ENCODE data around the gene CLINT1. TPM values are rescaled to one million over a fixed set of nuclear protein-coding genes. Genes with fewer than 3 reads are reported as not detected.

CLINT1 gene
- total RNA-seq, 3 donors from 2014 or later: 90.0 to 99.1 (median 92.5) TPM

GRCh38 chr5:157845914-157846598, 12.9 kb downstream of the CLINT1 start:
- Mint-ChIP-seq H3K36me3 (ENCODE audit: insufficient read depth) (peaks cover 20% of the 10 kb centered on the region), H3K4me1 (ENCODE audit: low read depth) (peaks cover 23% of the 10 kb centered on the region), H3K4me3 (no peak overlapping the region), H3K27me3 (ENCODE audit: low read depth) (no peaks in the 10 kb centered on the region), H3K9me3 (no peaks in the 10 kb centered on the region)
- DNase-seq: no peak
- ATAC-seq: no peak

GRCh38 chr5:157842787-157843186, 16.2 kb downstream of the CLINT1 start:
- DNase-seq (no peak), ATAC-seq (no peak)
- Mint-ChIP-seq H3K36me3 (ENCODE audit: insufficient read depth) (peaks cover 16% of the 10 kb centered on the region), H3K27me3 (ENCODE audit: low read depth) (no peaks in the 10 kb centered on the region), H3K9me3 (no peaks in the 10 kb centered on the region), H3K4me3 (no peak overlapping the region), H3K4me1 (ENCODE audit: low read depth) (peaks cover 23% of the 10 kb centered on the region)

- DNase-seq (no peak), ATAC-seq (no peak)
- H3K27me3 Mint-ChIP-seq (ENCODE audit: low read depth): no peaks in the 10 kb centered on the region
- H3K4me3 Mint-ChIP-seq: no peak overlapping the region
- H3K36me3 Mint-ChIP-seq (ENCODE audit: insufficient read depth): peaks cover 12% of the 10 kb centered on the region
- H3K4me1 Mint-ChIP-seq (ENCODE audit: low read depth): peaks cover 23% of the 10 kb centered on the region
- H3K9me3 Mint-ChIP-seq: no peaks in the 10 kb centered on the region
Observed at GRCh38 chr5:157842185-157842584, 16.8 kb downstream of the CLINT1 start.

- H3K27me3 Mint-ChIP-seq (ENCODE audit: low read depth): no peaks in the 10 kb centered on the region
- H3K4me3 Mint-ChIP-seq: no peak overlapping the region
- ATAC-seq: no peak
- H3K9me3 Mint-ChIP-seq: no peaks in the 10 kb centered on the region
- peaks cover 8% of the 10 kb centered on the region for H3K36me3 Mint-ChIP-seq (ENCODE audit: insufficient read depth)
- peaks cover 29% of the 10 kb centered on the region for H3K4me1 Mint-ChIP-seq (ENCODE audit: low read depth)
- DNase-seq: no peak
Observed at GRCh38 chr5:157839157-157839795, 19.7 kb downstream of the CLINT1 start.

- H3K36me3 Mint-ChIP-seq (ENCODE audit: insufficient read depth): peaks cover 8% of the 10 kb centered on the region
- no peaks in the 10 kb centered on the region for H3K27me3 Mint-ChIP-seq (ENCODE audit: low read depth)
- H3K4me1 Mint-ChIP-seq (ENCODE audit: low read depth): peaks cover 38% of the 10 kb centered on the region
- ATAC-seq (no peak), DNase-seq (no peak)
- H3K9me3 Mint-ChIP-seq: no peaks in the 10 kb centered on the region
- H3K4me3 Mint-ChIP-seq: no peak overlapping the region
Observed at GRCh38 chr5:157836121-157836753, 22.7 kb downstream of the CLINT1 start.

GRCh38 chr5:157835041-157835440, 23.9 kb downstream of the CLINT1 start:
- Mint-ChIP-seq H3K4me1 (ENCODE audit: low read depth) (peaks cover 39% of the 10 kb centered on the region), H3K9me3 (no peaks in the 10 kb centered on the region), H3K4me3 (no peak overlapping the region), H3K27me3 (ENCODE audit: low read depth) (no peaks in the 10 kb centered on the region), H3K36me3 (ENCODE audit: insufficient read depth) (peaks cover 8% of the 10 kb centered on the region)
- DNase-seq (no peak), ATAC-seq (no peak)

- no peaks in the 10 kb centered on the region for H3K27me3 Mint-ChIP-seq (ENCODE audit: low read depth)
Observed at GRCh38 chr5:157828944-157829639, 29.9 kb downstream of the CLINT1 start.

GRCh38 chr5:157828105-157828943, 30.6 kb downstream of the CLINT1 start:
- H3K27me3 Mint-ChIP-seq (ENCODE audit: low read depth): no peaks in the 10 kb centered on the region
- H3K4me3 Mint-ChIP-seq: no peak overlapping the region
- ATAC-seq (no peak), DNase-seq (no peak)
- H3K36me3 Mint-ChIP-seq (ENCODE audit: insufficient read depth): peaks cover 3% of the 10 kb centered on the region
- no peaks in the 10 kb centered on the region for H3K9me3 Mint-ChIP-seq
- H3K4me1 Mint-ChIP-seq (ENCODE audit: low read depth): peaks cover 47% of the 10 kb centered on the region

More at GRCh38 chr5:157828944-157829639, 29.9 kb downstream of the CLINT1 start:
- H3K4me1 Mint-ChIP-seq (ENCODE audit: low read depth): peaks cover 50% of the 10 kb centered on the region
- H3K4me3 Mint-ChIP-seq: no peak overlapping the region
- H3K36me3 Mint-ChIP-seq (ENCODE audit: insufficient read depth): peaks cover 3% of the 10 kb centered on the region
- DNase-seq: no peak
- no peak for ATAC-seq
- H3K9me3 Mint-ChIP-seq: no peaks in the 10 kb centered on the region

- Mint-ChIP-seq H3K36me3 (ENCODE audit: insufficient read depth) (peaks cover 5% of the 10 kb centered on the region), H3K9me3 (peaks cover 1% of the 10 kb centered on the region), H3K4me1 (ENCODE audit: low read depth) (peaks cover 46% of the 10 kb centered on the region), H3K4me3 (no peak overlapping the region), H3K27me3 (ENCODE audit: low read depth) (no peaks in the 10 kb centered on the region)
- DNase-seq (no peak), ATAC-seq (no peak)
Observed at GRCh38 chr5:157827423-157827822, 31.5 kb downstream of the CLINT1 start.

- no peak for ATAC-seq
- no peaks in the 10 kb centered on the region for H3K27me3 Mint-ChIP-seq (ENCODE audit: low read depth)
Observed at GRCh38 chr5:157823655-157824054, 35.3 kb downstream of the CLINT1 start.

GRCh38 chr5:157821822-157822622, 36.9 kb downstream of the CLINT1 start:
- peak; percentile 89 to 90 for ATAC-seq
- Mint-ChIP-seq H3K4me3 (no peak overlapping the region), H3K36me3 (ENCODE audit: insufficient read depth) (peaks cover 13% of the 10 kb centered on the region), H3K9me3 (peaks cover 4% of the 10 kb centered on the region), H3K4me1 (ENCODE audit: low read depth) (peaks cover 46% of the 10 kb centered on the region), H3K27me3 (ENCODE audit: low read depth) (no peaks in the 10 kb centered on the region)
- no peak for DNase-seq

More at GRCh38 chr5:157823655-157824054, 35.3 kb downstream of the CLINT1 start:
- no peak for DNase-seq
- peaks cover 8% of the 10 kb centered on the region for H3K36me3 Mint-ChIP-seq (ENCODE audit: insufficient read depth)
- no peak overlapping the region for H3K4me3 Mint-ChIP-seq
- peaks cover 4% of the 10 kb centered on the region for H3K9me3 Mint-ChIP-seq
- peaks cover 53% of the 10 kb centered on the region for H3K4me1 Mint-ChIP-seq (ENCODE audit: low read depth)

GRCh38 chr5:157821405-157821804, 37.5 kb downstream of the CLINT1 start:
- DNase-seq (no peak), ATAC-seq (peak; percentile 34 to 59)
- peaks cover 4% of the 10 kb centered on the region for H3K9me3 Mint-ChIP-seq
- H3K4me1 Mint-ChIP-seq (ENCODE audit: low read depth): peaks cover 43% of the 10 kb centered on the region
- no peak overlapping the region for H3K4me3 Mint-ChIP-seq
- H3K36me3 Mint-ChIP-seq (ENCODE audit: insufficient read depth): peaks cover 13% of the 10 kb centered on the region
- no peaks in the 10 kb centered on the region for H3K27me3 Mint-ChIP-seq (ENCODE audit: low read depth)

- Mint-ChIP-seq H3K36me3 (ENCODE audit: insufficient read depth) (peaks cover 13% of the 10 kb centered on the region), H3K9me3 (peaks cover 4% of the 10 kb centered on the region), H3K4me1 (ENCODE audit: low read depth) (peaks cover 38% of the 10 kb centered on the region), H3K27me3 (ENCODE audit: low read depth) (no peaks in the 10 kb centered on the region), H3K4me3 (no peak overlapping the region)
- DNase-seq: no peak
- no peak for ATAC-seq
Observed at GRCh38 chr5:157820593-157821252, 38.2 kb downstream of the CLINT1 start.

Data from activated T-cell treated with anti-CD3 and anti-CD28 coated beads, Interleukin-2, amount 50 U/mL, for 4 hours (primary cell).